ENCODE data around the gene PPP1CB.

DNA sequence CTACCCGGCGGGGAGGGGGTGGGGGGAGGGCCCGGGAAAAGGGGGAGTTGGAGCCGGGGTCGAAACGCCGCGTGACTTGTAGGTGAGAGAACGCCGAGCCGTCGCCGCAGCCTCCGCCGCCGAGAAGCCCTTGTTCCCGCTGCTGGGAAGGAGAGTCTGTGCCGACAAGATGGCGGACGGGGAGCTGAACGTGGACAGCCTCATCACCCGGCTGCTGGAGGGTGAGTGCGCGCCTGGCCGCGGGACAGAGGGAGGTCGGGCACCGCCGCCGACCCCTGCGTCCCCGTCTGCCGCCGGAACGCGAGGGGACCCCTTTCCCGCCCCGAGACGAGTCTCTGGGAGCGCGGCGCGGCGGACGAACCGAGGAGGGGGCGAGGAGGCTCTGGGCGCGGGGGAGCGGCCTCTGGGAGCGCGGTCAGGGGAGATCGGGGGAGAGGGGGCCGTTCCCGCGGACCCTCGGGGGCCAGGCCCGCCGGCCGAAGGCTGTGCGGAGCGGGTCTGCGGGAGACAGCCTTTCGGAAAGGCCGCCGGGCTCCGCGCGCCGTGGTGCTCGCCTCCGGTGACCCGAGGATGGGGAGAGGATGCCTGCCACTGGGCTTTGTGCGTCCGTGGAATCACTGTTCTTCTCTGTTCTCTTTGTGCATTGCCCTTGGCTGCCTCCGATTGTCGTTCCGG is 463 bp downstream of the PPP1CB start:
- TF ChIP-seq CTCF (IDR thresholded peaks at IDR 0.05) (no peak), EP300 (IDR thresholded peaks at IDR 0.05) (no peak), POLR2A (IDR thresholded peaks at IDR 0.05) (peak in 1 of 4 donors; percentile 53)
